Mesenchymal stem cell (in vitro differentiated cells and primary cell): Measurements from ENCODE around the gene SMC3.
"Not testable (repeated sequence)": the region's sequence is repeated elsewhere in the genome, so short reads cannot be mapped to it uniquely, and the experiment has no call there.

ENCODE experiments used
- DNase-seq: peaks from one replicate; pipeline ENCODE4 v3.0.0-alpha.2; 2013
- H2AFZ ChIP-seq: one replicate; pipeline ENCODE4 v1.6.1; 2013; ENCODE audit warnings: low read depth, mild to moderate bottlenecking, control low read depth, inconsistent platforms, low read length, moderate library complexity
- H2AK5ac ChIP-seq: 2 replicates; pipeline ENCODE4 v1.6.1; 2013; ENCODE audit warnings: low read length, moderate library complexity, mild to moderate bottlenecking, inconsistent platforms; ENCODE audit not compliant: severe bottlenecking
- H2BK120ac ChIP-seq: one replicate; pipeline ENCODE4 v1.6.1; 2013; ENCODE audit warnings: low read depth, mild to moderate bottlenecking, inconsistent platforms, low read length, moderate library complexity
- H2BK12ac ChIP-seq, 2 experiments: one replicate each; pipeline ENCODE4 v1.6.1; 2013; ENCODE audit warnings: inconsistent platforms in 2 of 2, low read length in 2 of 2, mild to moderate bottlenecking in 2 of 2, moderate library complexity in 2 of 2, control low read depth in 1 of 2
- H2BK15ac ChIP-seq: one replicate; pipeline ENCODE4 v1.6.1; 2013; ENCODE audit warnings: mild to moderate bottlenecking, low read depth, inconsistent platforms; ENCODE audit not compliant: poor library complexity, severe bottlenecking
- H2BK5ac ChIP-seq: 2 replicates; pipeline ENCODE4 v1.6.1; 2013; ENCODE audit warnings: low read depth, mild to moderate bottlenecking, low read length, control low read depth, inconsistent platforms; ENCODE audit not compliant: poor library complexity, severe bottlenecking
- H3K14ac ChIP-seq, 2 experiments: one replicate each; pipeline ENCODE4 v1.6.1; 2013; ENCODE audit warnings: inconsistent platforms in 2 of 2, low read length in 2 of 2, control low read depth in 1 of 2, mild to moderate bottlenecking in 1 of 2, moderate library complexity in 1 of 2
- H3K18ac ChIP-seq, 2 experiments: one replicate each; pipeline ENCODE4 v1.6.1; 2013; ENCODE audit warnings: inconsistent platforms in 2 of 2, low read length in 2 of 2, control low read depth in 1 of 2, low read depth in 1 of 2, mild to moderate bottlenecking in 1 of 2
- H3K23ac ChIP-seq, 2 experiments: one replicate each; pipeline ENCODE4 v1.6.1; 2013; ENCODE audit warnings: inconsistent platforms in 2 of 2, low read length in 2 of 2, mild to moderate bottlenecking in 2 of 2, moderate library complexity in 2 of 2, control low read depth in 1 of 2
- H3K27ac ChIP-seq: 2 replicates; pipeline ENCODE4 v1.5.1; 2013; ENCODE audit warnings: mild to moderate bottlenecking, moderate library complexity, low read length, control low read depth, inconsistent platforms; ENCODE audit not compliant: poor library complexity, severe bottlenecking
- H3K27me3 ChIP-seq, 2 experiments: 2 replicates each; pipeline versions ENCODE4 v1.6.1 to v1.7.0; 2013; ENCODE audit warnings: low read length in 2 of 2, mild to moderate bottlenecking in 2 of 2, moderate library complexity in 2 of 2, control low read depth in 1 of 2, inconsistent platforms in 1 of 2; ENCODE audit not compliant: control insufficient read depth in 1 of 2, insufficient read depth in 1 of 2
- H3K36me3 ChIP-seq, 2 experiments: 2 replicates each; pipeline versions ENCODE4 v1.6.1 to v1.7.0; 2013; ENCODE audit warnings: low read length in 2 of 2, control low read depth in 1 of 2, inconsistent platforms in 1 of 2, low read depth in 1 of 2, mild to moderate bottlenecking in 1 of 2; ENCODE audit not compliant: insufficient read depth in 2 of 2, control insufficient read depth in 1 of 2
- H3K4ac ChIP-seq, 2 experiments: one replicate each; pipeline ENCODE4 v1.6.1; 2013; ENCODE audit warnings: inconsistent platforms in 2 of 2, low read length in 2 of 2, mild to moderate bottlenecking in 2 of 2, moderate library complexity in 2 of 2, control low read depth in 1 of 2, low read depth in 1 of 2
- H3K4me1 ChIP-seq: 2 replicates; pipeline ENCODE4 v1.6.1; 2013; ENCODE audit warnings: low read depth, low read length, control low read depth; ENCODE audit not compliant: control insufficient read depth, insufficient read depth
- H3K4me2 ChIP-seq: 2 replicates; pipeline ENCODE4 v1.6.1; 2013; ENCODE audit warnings: low read length, mild to moderate bottlenecking, inconsistent platforms; ENCODE audit not compliant: poor library complexity, severe bottlenecking
- H3K4me3 ChIP-seq, 2 experiments: 2 replicates each; pipeline versions ENCODE4 v1.5.1 to v1.7.0; 2013; ENCODE audit warnings: low read length in 2 of 2, mild to moderate bottlenecking in 2 of 2, control low read depth in 1 of 2, low read depth in 1 of 2; ENCODE audit not compliant: insufficient read depth in 1 of 2
- H3K79me1 ChIP-seq: replicated peaks from 2 replicates; pipeline ENCODE4 v1.6.1; 2013; ENCODE audit warnings: mild to moderate bottlenecking, control low read depth, low read length, inconsistent platforms; ENCODE audit not compliant: poor library complexity, severe bottlenecking
- H3K9ac ChIP-seq: 2 replicates; pipeline ENCODE4 v1.7.0; 2013; ENCODE audit warnings: mild to moderate bottlenecking, low read length, moderate library complexity
- H3K9me3 ChIP-seq: 2 replicates; pipeline ENCODE4 v1.7.0; 2013; ENCODE audit warnings: mild to moderate bottlenecking, low read length; ENCODE audit not compliant: control insufficient read depth
- H4K8ac ChIP-seq: one replicate; pipeline ENCODE4 v1.6.1; 2013; ENCODE audit warnings: inconsistent platforms, mild to moderate bottlenecking, low read length, moderate library complexity
- H4K91ac ChIP-seq: one replicate; pipeline ENCODE4 v1.6.1; 2013; ENCODE audit warnings: mild to moderate bottlenecking, low read length, inconsistent platforms
- WGBS: methylation state at CpG from one replicate; pipeline ENCODE4 v1.1.7; 2013; ENCODE audit warnings: mixed read lengths; 5-methylcytosine and 5-hydroxymethylcytosine counted together

SMC3 gene

GRCh38 chr10:110528224-110528996, 39.1 kb upstream of the SMC3 start:
- no peak overlapping the region for H3K4me2 ChIP-seq
- H4K91ac ChIP-seq: no peak overlapping the region
- no peak overlapping the region for H4K8ac ChIP-seq
- no peaks in the 10 kb centered on the region for H3K9me3 ChIP-seq
- H3K27ac ChIP-seq: no peak overlapping the region
- no peak overlapping the region for H3K14ac ChIP-seq
- H2BK120ac ChIP-seq: no peak overlapping the region
- H2BK12ac ChIP-seq: no peak overlapping the region
- peaks cover 20% of the 10 kb centered on the region for H3K4me1 ChIP-seq
- no peak overlapping the region for H2AK5ac ChIP-seq
- no peak overlapping the region for H3K4me3 ChIP-seq
- no peak overlapping the region for H3K18ac ChIP-seq
- H2AFZ ChIP-seq: no peak overlapping the region
- peaks cover 0 to 12% of the 10 kb centered on the region in 2 experiments for H3K36me3 ChIP-seq
- H3K27me3 ChIP-seq: no peaks in the 10 kb centered on the region
- no peak overlapping the region for H3K23ac ChIP-seq
- no peak overlapping the region for H2BK15ac ChIP-seq
- peaks cover 1% of the 10 kb centered on the region for H3K79me1 ChIP-seq
- H3K4ac ChIP-seq: no peak overlapping the region
- H3K9ac ChIP-seq: no peak overlapping the region
- no peak overlapping the region for H2BK5ac ChIP-seq
- DNase-seq: no peak
- WGBS: 86% methylated on average over 4 of the region's 5 CpGs

- not testable (repeated sequence) for H2AFZ ChIP-seq, H2BK15ac ChIP-seq, H3K4ac ChIP-seq, H3K79me1 ChIP-seq, H4K91ac ChIP-seq, H3K4me3 ChIP-seq, H2AK5ac ChIP-seq, H3K18ac ChIP-seq, H3K27me3 ChIP-seq, H2BK5ac ChIP-seq, H2BK120ac ChIP-seq, H2BK12ac ChIP-seq, H3K9me3 ChIP-seq, H4K8ac ChIP-seq, H3K4me2 ChIP-seq, H3K36me3 ChIP-seq, H3K14ac ChIP-seq, H3K23ac ChIP-seq, H3K9ac ChIP-seq
- peaks cover 20% of the 10 kb centered on the region for H3K4me1 ChIP-seq
- peak overlapping the region; percentile 38 for H3K27ac ChIP-seq
- peak; percentile 39 for DNase-seq
- 70% methylated on average over 8 of the region's 8 CpGs for WGBS
Measured at GRCh38 chr10:110528997-110529524, 38.4 kb upstream of the SMC3 start.

- peaks cover 1% of the 10 kb centered on the region for H3K79me1 ChIP-seq
- H3K9ac ChIP-seq: peak overlapping the region; percentile 61
- no peak overlapping the region for H2BK12ac ChIP-seq
- H2AFZ ChIP-seq: no peak overlapping the region
- peaks cover 18% of the 10 kb centered on the region for H3K4me1 ChIP-seq
- no peaks in the 10 kb centered on the region for H3K27me3 ChIP-seq
- no peak overlapping the region for H3K14ac ChIP-seq
- peaks cover 0 to 3% of the 10 kb centered on the region in 2 experiments for H3K36me3 ChIP-seq
- H2BK120ac ChIP-seq: no peak overlapping the region
- 14% methylated on average over 6 of the region's 6 CpGs for WGBS
- no peak overlapping the region for H3K4ac ChIP-seq
- H3K27ac ChIP-seq: peak overlapping the region; percentile 63
- DNase-seq: no peak
- no peaks in the 10 kb centered on the region for H3K9me3 ChIP-seq
- no peak overlapping the region for H3K18ac ChIP-seq
- no peak overlapping the region for H2BK5ac ChIP-seq
- no peak overlapping the region for H3K23ac ChIP-seq
- no peak overlapping the region for H2BK15ac ChIP-seq
- no peak overlapping the region for H3K4me3 ChIP-seq
- H4K91ac ChIP-seq: no peak overlapping the region
- peak overlapping the region; percentile 12 for H4K8ac ChIP-seq
- H3K4me2 ChIP-seq: no peak overlapping the region
- peak overlapping the region; percentile 88 for H2AK5ac ChIP-seq
Measured at GRCh38 chr10:110529596-110530011, 37.9 kb upstream of the SMC3 start.

DNA sequence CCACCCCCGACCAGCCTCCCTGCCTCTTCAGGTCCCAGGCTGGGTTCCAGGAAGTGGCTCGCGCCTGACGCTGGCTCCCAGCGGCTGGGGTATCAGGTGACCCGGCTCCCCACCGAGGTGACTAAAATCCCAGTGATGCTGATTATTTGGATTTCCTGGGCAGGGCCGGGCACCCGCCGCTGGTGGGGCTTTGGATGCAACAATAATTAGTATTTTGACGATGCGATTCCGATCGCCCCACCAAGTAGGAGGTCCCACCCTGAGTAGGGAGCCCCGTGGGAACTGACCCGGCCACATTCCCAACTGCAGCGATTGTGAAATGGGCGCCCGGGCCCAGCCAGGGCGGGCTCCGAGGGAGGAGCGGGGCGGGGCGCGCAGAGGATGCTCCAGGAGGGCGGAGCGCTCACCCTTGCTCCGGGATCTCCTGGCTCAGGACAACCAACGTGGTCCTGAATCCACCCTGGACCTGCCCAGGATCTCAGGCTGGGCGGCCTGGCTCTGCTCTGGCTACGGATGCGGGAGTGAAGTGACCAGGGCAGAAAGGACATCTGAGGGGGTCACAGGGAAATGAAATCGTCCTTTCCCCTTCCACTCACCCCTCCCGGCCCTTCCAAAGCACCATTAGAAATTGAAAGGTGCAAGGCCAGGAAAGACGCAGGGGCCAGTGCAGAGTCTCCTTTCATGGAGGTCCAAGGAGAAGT, 37.2 kb upstream of the SMC3 start:
- peak overlapping the region; percentile 30 to 64 for H3K4me3 ChIP-seq
- H3K14ac ChIP-seq: no peak overlapping the region
- no peak overlapping the region for H2BK15ac ChIP-seq
- H3K27me3 ChIP-seq: no peaks in the 10 kb centered on the region
- H2AFZ ChIP-seq: no peak overlapping the region
- H4K8ac ChIP-seq: no peak overlapping the region
- DNase-seq: peak; percentile 60
- no peak overlapping the region for H3K18ac ChIP-seq
- H2BK12ac ChIP-seq: peak overlapping the region in 1 of 2 experiments; percentile 47
- H3K23ac ChIP-seq: peak overlapping the region in 1 of 2 experiments; percentile 85
- H2BK5ac ChIP-seq: no peak overlapping the region
- peaks cover 0 to 3% of the 10 kb centered on the region in 2 experiments for H3K36me3 ChIP-seq
- H4K91ac ChIP-seq: no peak overlapping the region
- H3K27ac ChIP-seq: peak overlapping the region; percentile 30
- H2BK120ac ChIP-seq: no peak overlapping the region
- peak overlapping the region; percentile 56 for H3K9ac ChIP-seq
- H3K79me1 ChIP-seq: peaks cover 1% of the 10 kb centered on the region
- H3K9me3 ChIP-seq: no peaks in the 10 kb centered on the region
- no peak overlapping the region for H3K4ac ChIP-seq
- peak overlapping the region; percentile 65 for H3K4me2 ChIP-seq
- peaks cover 18% of the 10 kb centered on the region for H3K4me1 ChIP-seq
- H2AK5ac ChIP-seq: no peak overlapping the region
- 6% methylated on average over 32 of the region's 35 CpGs for WGBS
